ENCODE data around the gene STRC. TPM values are rescaled to one million over a fixed set of nuclear protein-coding genes. Genes with fewer than 3 reads are reported as not detected.
"Not testable (repeated sequence)": the region's sequence is repeated elsewhere in the genome, so short reads cannot be mapped to it uniquely, and the experiment has no call there.

STRC gene
- polyA plus RNA-seq, 3 donors, result 0.37 TPM; not detected in 2

DNA sequence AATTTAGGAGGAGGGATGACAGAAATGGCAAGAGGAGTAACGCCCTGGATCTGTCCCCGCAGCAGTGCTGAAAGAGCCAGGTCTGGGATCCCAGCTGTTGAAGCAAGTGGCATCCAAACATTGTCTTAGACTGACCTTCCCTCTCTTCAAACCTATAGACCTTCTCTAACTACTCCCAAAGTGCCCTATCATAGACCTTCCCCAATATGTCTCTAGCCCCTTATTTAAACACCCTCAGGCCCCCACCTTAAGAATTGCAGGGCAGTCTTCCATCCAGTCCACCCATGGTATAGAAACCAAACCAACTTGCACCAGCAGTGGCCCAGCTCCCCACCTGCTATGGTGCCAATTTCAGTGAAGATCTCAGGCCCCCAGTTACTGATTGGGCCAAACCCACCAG is 18.4 kb downstream of the STRC start:
- H3K27me3 Mint-ChIP-seq (ENCODE audit: low read depth in 3 of 3), result peaks cover 2 to 18% (median 9%) of the 10 kb centered on the region in 3 donors
- H3K4me1 ChIP-seq (ENCODE audit: control insufficient read depth in 1 of 2, insufficient read depth in 2 of 2, low read length in 2 of 2); H3K79me2 ChIP-seq (ENCODE audit: insufficient read depth, low read length); H3K4me3 Mint-ChIP-seq; H4K20me1 ChIP-seq (ENCODE audit: insufficient read depth, low read length); H3K9me3 ChIP-seq (replicated peaks in 1 of 2; ENCODE audit: control insufficient read depth in 1 of 2, insufficient read depth in 1 of 2, low read length in 2 of 2); intact Hi-C loops (cut with micrococcal nuclease); H3K27me3 ChIP-seq (ENCODE audit: control insufficient read depth in 2 of 2, insufficient read depth in 2 of 2, low read length in 2 of 2); H3K36me3 ChIP-seq (replicated peaks in 1 of 2; ENCODE audit: control insufficient read depth in 1 of 2, insufficient read depth in 2 of 2, low read length in 2 of 2); H3K4me3 ChIP-seq (replicated peaks in 1 of 3; ENCODE audit: low read depth in 2 of 3, low read length in 3 of 3); H3K36me3 Mint-ChIP-seq; H3K27ac ChIP-seq (ENCODE audit: low read depth in 1 of 2, low read length in 2 of 2); H2AFZ ChIP-seq (ENCODE audit: insufficient read depth, low read depth, low read length, poor library complexity, severe bottlenecking); H3K4me2 ChIP-seq (replicated peaks; ENCODE audit: extremely low read depth, low read length, poor library complexity, severe bottlenecking); H3K27ac Mint-ChIP-seq; H3K9me3 Mint-ChIP-seq; DNase-seq; H3K4me1 Mint-ChIP-seq; H3K9ac ChIP-seq (ENCODE audit: insufficient read depth, low read length, poor library complexity, severe bottlenecking): not testable (repeated sequence)
- no CpG with 5 or more reads among the region's 2 CpGs for WGBS (ENCODE audit: insufficient coverage)

DNA sequence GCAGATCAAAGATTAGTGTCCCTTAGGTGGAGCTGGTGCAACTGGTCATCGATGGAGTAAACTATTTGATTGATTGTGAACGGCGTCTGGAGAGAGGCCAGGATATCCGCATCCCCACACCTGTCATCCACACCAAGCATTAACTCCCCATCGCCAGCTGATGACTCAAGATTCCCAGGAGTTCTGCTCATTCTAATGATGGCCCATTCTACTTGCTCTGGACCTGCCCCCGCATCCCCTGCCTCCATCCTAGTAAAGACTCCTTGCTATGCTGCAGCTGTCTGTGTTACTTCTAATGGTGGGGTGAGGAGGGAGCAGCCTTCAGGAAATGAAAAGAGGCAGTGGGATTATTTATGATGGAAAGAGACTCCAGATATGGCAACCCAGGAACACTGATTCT is 19.5 kb downstream of the STRC start:
- H2AFZ ChIP-seq (ENCODE audit: insufficient read depth, low read depth, low read length, poor library complexity, severe bottlenecking); H3K79me2 ChIP-seq (ENCODE audit: insufficient read depth, low read length); H3K4me3 ChIP-seq (replicated peaks in 1 of 3; ENCODE audit: low read depth in 2 of 3, low read length in 3 of 3); H3K4me2 ChIP-seq (replicated peaks; ENCODE audit: extremely low read depth, low read length, poor library complexity, severe bottlenecking); H3K27me3 ChIP-seq (ENCODE audit: control insufficient read depth in 2 of 2, insufficient read depth in 2 of 2, low read length in 2 of 2); H3K9me3 ChIP-seq (replicated peaks in 1 of 2; ENCODE audit: control insufficient read depth in 1 of 2, insufficient read depth in 1 of 2, low read length in 2 of 2); H3K27ac Mint-ChIP-seq; DNase-seq; H3K36me3 Mint-ChIP-seq; H3K9ac ChIP-seq (ENCODE audit: insufficient read depth, low read length, poor library complexity, severe bottlenecking); H3K9me3 Mint-ChIP-seq; H3K4me1 Mint-ChIP-seq; H3K4me3 Mint-ChIP-seq; H3K27ac ChIP-seq (ENCODE audit: low read depth in 1 of 2, low read length in 2 of 2); H4K20me1 ChIP-seq (ENCODE audit: insufficient read depth, low read length); intact Hi-C loops (cut with micrococcal nuclease); H3K36me3 ChIP-seq (replicated peaks in 1 of 2; ENCODE audit: control insufficient read depth in 1 of 2, insufficient read depth in 2 of 2, low read length in 2 of 2); H3K4me1 ChIP-seq (ENCODE audit: control insufficient read depth in 1 of 2, insufficient read depth in 2 of 2, low read length in 2 of 2): not testable (repeated sequence)
- WGBS (ENCODE audit: insufficient coverage), result no CpG with 5 or more reads among the region's 6 CpGs
- H3K27me3 Mint-ChIP-seq (ENCODE audit: low read depth in 3 of 3), result peaks cover 2 to 14% (median 9%) of the 10 kb centered on the region in 3 donors

DNA sequence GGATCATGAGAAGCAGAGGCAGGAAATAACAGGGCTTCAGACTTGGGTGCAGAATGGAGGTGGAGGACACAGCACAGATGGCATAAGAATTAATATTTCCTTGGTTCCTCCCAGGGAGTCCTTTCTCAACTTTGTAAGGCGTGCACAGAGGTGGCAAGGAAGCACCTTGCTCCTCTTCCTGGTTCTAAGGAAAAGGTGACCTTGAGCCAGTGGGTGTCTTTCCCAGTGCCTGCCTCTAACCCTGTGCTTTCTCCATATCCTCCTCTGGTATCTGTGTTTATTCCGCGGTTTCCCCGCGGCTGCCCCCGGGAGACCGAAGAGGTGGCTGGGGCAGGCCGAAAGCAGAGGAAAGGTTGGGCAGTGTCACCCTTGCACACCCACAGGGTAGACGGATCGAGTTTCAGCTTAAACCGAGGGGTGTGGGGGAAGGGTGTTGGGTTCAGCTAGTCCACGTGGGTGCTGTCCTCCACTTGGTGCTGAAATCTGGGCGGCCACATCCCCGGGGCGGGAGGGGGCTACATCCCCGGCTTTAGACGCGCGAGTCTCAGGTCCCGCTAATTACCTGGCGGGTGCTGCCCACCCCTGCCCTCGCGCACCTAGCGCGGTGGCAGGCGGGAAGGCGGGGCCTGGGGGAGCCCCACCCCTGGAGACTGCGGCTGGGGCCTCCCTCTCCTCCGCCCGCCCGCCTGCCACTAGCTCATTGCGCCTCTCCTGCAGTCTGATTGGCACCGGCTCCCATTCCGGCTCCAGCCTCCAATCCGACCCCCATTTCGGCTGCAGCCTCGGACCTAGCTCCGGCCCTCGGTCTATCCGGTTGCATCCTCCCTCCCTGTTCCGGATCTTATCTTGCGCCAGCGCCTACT is 25.0 kb downstream of the STRC start, which contains the start of gene CKMT1B:
CKMT1B (plus strand) TSS at position 700 of the 863 bp plus-strand sequence. CDS start 192 bp downstream, outside the sequence.
- H3K36me3 ChIP-seq (replicated peaks in 1 of 2; ENCODE audit: control insufficient read depth in 1 of 2, insufficient read depth in 2 of 2, low read length in 2 of 2); H3K9me3 ChIP-seq (replicated peaks in 1 of 2; ENCODE audit: control insufficient read depth in 1 of 2, insufficient read depth in 1 of 2, low read length in 2 of 2); H3K27ac ChIP-seq (ENCODE audit: low read depth in 1 of 2, low read length in 2 of 2); H3K4me1 Mint-ChIP-seq; H3K4me3 Mint-ChIP-seq; H3K9me3 Mint-ChIP-seq; H3K4me3 ChIP-seq (replicated peaks in 1 of 3; ENCODE audit: low read depth in 2 of 3, low read length in 3 of 3); H3K27ac Mint-ChIP-seq; DNase-seq; H3K79me2 ChIP-seq (ENCODE audit: insufficient read depth, low read length); H3K4me1 ChIP-seq (ENCODE audit: control insufficient read depth in 1 of 2, insufficient read depth in 2 of 2, low read length in 2 of 2); H3K27me3 ChIP-seq (ENCODE audit: control insufficient read depth in 2 of 2, insufficient read depth in 2 of 2, low read length in 2 of 2); H3K4me2 ChIP-seq (replicated peaks; ENCODE audit: extremely low read depth, low read length, poor library complexity, severe bottlenecking); intact Hi-C loops (cut with micrococcal nuclease); H3K27me3 Mint-ChIP-seq (ENCODE audit: low read depth in 3 of 3); H3K9ac ChIP-seq (ENCODE audit: insufficient read depth, low read length, poor library complexity, severe bottlenecking); H4K20me1 ChIP-seq (ENCODE audit: insufficient read depth, low read length); H3K36me3 Mint-ChIP-seq; H2AFZ ChIP-seq (ENCODE audit: insufficient read depth, low read depth, low read length, poor library complexity, severe bottlenecking): not testable (repeated sequence)
- no CpG with 5 or more reads among the region's 43 CpGs for WGBS (ENCODE audit: insufficient coverage)

DNA sequence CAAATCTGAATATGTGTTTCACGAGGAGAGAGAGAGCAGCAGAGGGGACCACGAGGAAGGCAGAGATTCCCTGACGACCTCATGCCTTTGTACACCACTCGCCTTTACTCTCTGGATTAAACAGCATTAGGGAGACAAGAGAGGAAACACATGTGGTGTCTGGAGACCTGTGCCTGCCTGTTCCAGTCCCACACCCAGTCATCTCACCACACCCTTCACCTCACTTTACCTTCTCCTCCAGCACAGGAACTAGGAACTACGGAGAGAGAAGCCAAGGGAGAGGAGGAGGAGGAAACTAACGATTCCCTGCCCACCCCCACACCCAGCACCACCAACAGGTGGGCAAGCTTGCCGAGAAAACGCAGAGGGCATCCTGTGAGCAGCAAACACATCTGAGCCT is 25.8 kb downstream of the STRC start:
- H3K4me3 ChIP-seq (replicated peaks in 1 of 3; ENCODE audit: low read depth in 2 of 3, low read length in 3 of 3); H3K27ac Mint-ChIP-seq; H4K20me1 ChIP-seq (ENCODE audit: insufficient read depth, low read length); H3K4me1 ChIP-seq (ENCODE audit: control insufficient read depth in 1 of 2, insufficient read depth in 2 of 2, low read length in 2 of 2); H3K9me3 ChIP-seq (replicated peaks in 1 of 2; ENCODE audit: control insufficient read depth in 1 of 2, insufficient read depth in 1 of 2, low read length in 2 of 2); intact Hi-C loops (cut with micrococcal nuclease); H3K27ac ChIP-seq (ENCODE audit: low read depth in 1 of 2, low read length in 2 of 2); H3K79me2 ChIP-seq (ENCODE audit: insufficient read depth, low read length); H3K36me3 ChIP-seq (replicated peaks in 1 of 2; ENCODE audit: control insufficient read depth in 1 of 2, insufficient read depth in 2 of 2, low read length in 2 of 2); H3K4me1 Mint-ChIP-seq; H3K4me3 Mint-ChIP-seq; H3K9me3 Mint-ChIP-seq; DNase-seq; H3K27me3 ChIP-seq (ENCODE audit: control insufficient read depth in 2 of 2, insufficient read depth in 2 of 2, low read length in 2 of 2); H3K36me3 Mint-ChIP-seq; H3K27me3 Mint-ChIP-seq (ENCODE audit: low read depth in 3 of 3); H3K9ac ChIP-seq (ENCODE audit: insufficient read depth, low read length, poor library complexity, severe bottlenecking); H2AFZ ChIP-seq (ENCODE audit: insufficient read depth, low read depth, low read length, poor library complexity, severe bottlenecking); H3K4me2 ChIP-seq (replicated peaks; ENCODE audit: extremely low read depth, low read length, poor library complexity, severe bottlenecking): not testable (repeated sequence)
- no CpG with 5 or more reads among the region's 8 CpGs for WGBS (ENCODE audit: insufficient coverage)

Data from CD14-positive monocyte (primary cell).